GM21576 (cell line): ENCODE data around the gene MESP2.
"Not testable (repeated sequence)": the region's sequence is repeated elsewhere in the genome, so short reads cannot be mapped to it uniquely, and the experiment has no call there.

ENCODE experiments used
- ATAC-seq: cut with Tn5 transposase; IDR thresholded peaks from one replicate; pipeline ENCODE4 v1.9.1; 2021; ENCODE audit warnings: mild to moderate bottlenecking, moderate library complexity; ENCODE audit not compliant: unreplicated experiment

MESP2 gene

DNA sequence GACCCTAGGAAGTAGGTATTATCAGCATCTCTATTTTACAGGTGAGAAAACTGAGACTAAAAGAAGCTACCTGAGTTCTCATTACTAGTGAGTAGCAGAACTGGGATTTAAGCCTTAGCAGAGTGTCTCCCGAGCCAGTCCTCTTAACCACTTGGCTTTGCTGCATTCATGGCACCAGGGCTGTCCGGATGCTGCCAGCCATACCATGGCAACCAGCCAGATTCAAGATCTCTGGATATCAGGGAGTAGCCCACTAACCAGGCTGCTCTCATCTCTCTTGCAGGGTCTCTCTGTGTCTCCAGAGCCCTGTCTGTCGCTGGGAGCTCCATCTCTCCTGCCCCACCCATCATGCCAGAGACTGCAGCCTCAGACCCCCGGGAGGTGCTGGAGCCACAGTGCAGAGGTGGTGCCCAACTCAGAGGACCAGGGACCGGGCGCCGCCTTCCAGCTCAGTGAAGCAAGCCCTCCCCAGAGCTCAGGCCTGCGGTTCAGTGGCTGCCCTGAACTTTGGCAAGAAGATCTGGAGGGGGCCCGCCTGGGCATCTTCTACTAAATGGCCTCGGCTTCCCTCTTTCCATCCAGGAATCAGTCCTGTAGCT, 1.7 kb downstream of the MESP2 start:
- ATAC-seq = no peak

DNA sequence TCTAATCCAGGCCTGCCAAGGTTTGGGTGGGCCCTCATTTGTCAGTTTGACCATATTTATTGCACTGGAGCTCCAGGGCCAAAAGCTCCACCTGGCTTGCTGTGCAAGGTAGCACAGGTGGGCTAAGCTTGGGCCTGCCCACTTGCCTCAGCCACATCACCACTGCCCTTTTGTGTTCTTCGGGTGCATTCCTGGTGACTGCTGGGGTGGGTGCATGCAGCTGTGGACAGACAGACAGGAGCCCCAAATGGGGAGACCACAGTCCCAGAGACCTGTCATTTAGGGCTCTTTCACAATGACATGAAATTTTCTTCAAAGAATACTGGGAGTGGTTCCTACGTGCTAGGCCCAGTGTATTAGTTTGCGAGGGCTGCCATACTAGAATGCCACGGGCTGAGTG, 2.7 kb downstream of the MESP2 start:
- ATAC-seq = no peak

DNA sequence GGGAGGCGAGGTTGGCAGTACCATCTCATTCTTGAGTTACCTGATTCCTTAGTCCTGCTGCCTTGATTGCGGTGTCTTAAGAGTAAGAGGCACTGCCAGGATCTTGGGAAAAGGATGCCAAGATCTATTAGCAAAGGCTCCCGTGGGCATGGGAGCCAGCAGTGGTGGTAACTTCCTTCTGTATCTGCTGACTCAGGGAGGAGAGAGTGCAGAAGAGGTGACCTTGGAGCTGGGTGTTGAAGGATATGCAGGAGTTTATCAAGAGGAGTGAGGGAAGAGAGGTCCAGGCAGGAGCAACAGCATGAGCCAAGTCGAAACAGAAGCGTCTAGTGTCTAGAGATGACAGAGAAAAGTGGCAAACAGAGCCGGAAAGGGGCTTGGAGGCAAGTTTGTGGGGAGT, 4.5 kb downstream of the MESP2 start:
- no peak for ATAC-seq

DNA sequence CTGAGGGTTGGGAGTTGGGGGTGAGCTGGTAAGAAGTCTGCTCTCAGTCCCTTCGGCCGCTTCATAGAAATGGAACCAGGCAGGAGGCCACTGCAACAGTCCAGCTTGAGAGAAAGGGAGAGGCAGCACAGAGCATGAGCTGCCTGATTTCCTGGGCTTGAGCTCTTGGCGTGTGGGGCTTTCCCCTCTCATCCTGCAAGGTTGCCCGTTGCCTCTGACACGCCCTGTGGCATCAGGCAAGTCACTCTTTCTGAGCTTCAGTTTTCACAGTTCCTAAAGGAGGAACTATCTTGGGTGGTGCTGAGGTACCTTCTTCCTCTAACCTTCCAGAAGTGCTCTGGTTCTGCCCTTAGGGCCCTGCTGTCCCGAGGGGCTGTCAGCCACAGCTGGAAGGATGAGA, 4.9 kb downstream of the MESP2 start:
- ATAC-seq = no peak

DNA sequence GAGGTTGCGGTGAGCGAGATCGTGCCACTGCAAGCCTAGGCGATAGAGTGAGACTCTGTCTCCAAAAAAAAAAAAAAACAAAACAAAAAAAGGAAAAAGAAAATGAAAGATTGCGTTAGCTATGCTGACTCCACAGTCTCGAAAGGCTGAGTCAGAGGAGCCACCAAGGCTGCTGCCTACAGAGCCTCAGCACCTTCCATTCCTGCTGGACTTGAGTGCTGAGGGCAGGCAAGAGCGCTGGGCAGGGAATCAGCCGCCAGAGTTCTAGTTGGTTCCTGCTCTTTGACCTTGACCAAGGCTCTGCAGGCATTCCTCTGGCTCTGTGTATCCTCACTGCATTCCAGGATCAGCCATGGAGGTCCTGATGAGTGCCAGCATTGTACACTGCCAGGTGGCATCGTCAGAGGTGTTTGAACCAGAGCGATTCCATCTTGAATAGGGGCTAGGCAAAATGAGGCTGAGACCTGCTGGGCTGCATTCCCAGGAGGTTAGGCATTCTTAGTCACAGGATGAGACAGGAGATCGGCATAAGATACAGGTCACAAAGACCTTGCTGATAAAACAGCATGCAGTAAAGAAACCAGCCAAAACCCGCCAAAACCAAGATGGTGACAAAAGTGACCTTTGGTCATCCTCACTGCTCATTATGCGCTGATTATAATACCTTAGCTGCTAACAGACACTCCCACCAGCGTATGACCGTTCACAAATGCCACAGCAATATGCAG, 5.9 kb downstream of the MESP2 start:
- no peak for ATAC-seq

DNA sequence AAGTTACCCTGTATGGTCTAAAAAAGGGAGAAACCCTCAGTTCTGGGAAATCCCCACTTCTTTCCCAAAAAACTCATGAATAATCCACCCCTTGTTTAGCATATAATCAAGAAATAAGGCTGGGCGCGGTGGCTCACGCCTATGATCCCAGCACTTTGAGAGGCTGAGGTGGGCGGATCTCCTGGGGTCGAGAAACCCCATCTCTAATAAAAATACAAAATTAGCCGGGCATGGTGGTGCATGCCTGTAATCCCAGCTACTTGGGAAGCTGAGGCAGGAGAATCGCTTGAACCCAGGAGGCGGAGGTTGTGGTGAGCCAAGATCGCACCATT, 6.5 kb downstream of the MESP2 start:
- not testable (repeated sequence) for ATAC-seq

DNA sequence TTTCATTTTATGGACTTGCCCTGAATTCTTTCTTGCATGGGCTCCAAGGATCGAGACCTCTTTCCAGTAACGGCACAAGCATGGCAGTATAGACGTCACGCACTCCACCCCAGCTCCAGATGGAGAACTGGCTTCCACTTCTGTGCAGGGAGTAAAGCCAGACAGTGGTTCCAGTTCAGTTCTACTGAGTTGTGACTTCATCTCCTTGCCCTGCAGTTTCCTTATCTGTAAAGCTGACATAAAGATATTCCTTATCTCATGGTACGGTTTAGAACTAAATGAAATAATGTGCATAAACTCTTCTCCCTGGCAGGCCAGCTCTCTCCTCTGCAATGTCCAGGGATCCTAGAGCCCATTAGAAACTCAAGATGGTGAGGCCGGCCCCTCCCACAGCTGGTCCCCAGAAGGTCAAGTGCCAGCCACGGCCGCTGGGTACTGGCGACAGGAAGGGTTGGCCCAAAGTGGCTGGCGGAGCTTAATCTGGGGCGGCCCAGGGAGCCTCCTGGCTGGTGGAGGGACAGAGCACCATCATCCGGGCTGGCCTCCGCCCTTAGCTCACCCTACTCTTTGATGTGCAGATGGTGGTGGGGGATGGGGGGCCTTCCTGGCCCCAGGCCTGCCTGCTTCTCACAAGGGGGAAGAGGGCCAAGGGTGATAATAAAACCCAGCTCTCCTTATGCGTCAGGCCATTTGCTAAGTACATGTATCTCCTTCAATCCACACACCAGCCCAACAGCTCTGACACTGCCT, 7.2 kb downstream of the MESP2 start:
- ATAC-seq = no peak

DNA sequence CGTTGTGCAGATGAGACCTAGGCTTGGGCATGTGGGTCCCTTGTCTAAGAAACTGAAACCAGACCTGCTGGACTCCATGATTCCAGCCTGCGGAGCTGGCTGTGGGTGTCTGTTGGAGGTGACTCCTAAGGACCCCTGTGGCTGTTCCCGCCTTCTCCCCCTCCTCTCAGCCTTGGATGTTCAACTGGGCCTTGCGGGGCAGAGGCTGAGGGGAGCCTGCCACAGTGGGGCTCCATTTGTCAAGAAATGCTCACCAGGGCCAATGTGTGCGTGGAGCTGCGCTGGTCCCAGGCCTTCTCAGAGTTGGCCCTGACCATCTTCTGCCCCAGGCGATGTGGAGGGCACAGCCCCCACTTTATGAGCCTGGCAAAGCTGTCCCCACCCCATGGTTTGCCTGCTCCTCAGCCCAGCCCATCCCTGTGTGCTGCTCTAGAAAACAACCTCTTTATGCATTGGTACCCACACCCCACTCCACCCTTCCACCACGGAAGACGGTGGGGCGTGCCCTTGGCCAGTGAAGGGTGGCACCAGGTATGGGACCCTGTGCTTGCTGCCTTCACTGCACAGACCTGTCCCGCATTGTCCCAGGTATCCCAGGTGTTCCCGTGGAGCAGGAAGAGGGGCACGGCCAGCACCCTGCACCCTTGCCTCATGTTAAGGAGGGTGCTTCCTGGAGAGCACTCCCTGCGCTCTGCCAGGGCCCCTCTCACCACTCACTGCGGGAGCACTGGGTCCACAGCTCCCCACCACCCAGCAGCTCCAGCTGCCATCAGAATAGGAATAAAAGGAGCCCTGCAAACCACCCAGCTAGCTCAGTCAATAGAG, 7.9 kb downstream of the MESP2 start:
- ATAC-seq = no peak

DNA sequence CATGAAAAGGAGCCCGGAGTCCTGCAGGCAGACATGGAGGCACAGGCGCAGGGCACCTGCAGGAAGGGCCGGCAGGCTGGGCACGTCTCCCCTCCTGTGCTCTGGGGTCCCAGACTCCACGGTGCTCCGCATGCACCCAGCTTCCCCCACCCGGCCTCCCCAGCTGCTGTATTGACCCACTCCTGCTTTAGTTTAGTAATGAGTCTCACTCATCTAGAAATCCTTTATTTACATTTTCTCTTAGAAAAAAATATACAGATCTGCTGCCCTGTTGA, 8.5 kb downstream of the MESP2 start:
- no peak for ATAC-seq

DNA sequence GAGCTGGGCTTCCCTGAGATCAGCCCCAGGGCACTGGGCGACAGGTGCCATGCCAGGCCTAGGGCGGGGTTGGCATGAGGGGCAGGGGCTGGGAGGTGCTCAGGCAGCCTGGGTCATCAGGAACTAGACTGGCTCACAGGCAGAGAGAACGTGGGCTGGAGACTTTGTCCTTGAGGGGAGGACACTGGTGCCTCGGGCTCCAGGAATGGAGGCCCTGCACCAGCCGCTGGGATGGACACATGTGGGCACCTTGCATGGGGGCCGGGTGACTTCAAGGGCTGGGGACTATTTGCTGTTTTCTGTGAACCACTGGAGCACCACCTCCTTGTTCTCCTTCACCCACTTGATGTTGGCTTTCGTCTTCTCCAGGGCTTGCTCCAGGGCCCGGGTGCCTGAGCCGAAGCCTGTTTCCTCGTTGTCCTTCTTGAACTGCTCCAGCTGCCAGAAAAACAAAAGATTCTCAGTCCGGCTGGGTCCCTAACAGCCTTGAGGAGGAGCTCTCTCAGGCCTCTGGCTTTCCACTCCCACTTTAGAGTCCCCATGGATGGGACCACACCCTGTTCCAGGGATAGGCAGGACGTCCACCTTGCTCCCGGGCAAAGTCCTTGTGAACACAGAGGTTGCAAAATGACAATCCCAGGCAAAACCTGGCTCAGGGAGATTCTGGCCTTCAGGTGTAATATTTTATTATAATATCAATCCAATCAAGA, 9.1 kb downstream of the MESP2 start:
- no peak for ATAC-seq

DNA sequence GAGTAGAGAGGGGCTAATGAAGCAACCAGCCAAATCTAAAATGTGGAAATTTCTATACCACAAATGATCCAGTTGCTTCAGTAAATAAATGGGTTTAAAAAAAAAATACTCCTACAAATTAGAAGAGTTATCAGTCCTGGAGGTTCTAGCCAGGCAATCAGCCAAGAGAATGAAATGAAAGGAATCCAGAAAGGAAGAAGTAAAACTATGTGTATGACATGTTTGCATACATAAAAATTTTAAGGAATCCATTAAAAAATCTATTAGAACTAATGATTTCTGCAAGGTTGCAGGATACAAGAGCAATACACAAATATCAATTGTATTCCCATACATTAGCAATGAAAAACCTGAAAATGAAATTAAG, 9.6 kb downstream of the MESP2 start:
- no peak for ATAC-seq

DNA sequence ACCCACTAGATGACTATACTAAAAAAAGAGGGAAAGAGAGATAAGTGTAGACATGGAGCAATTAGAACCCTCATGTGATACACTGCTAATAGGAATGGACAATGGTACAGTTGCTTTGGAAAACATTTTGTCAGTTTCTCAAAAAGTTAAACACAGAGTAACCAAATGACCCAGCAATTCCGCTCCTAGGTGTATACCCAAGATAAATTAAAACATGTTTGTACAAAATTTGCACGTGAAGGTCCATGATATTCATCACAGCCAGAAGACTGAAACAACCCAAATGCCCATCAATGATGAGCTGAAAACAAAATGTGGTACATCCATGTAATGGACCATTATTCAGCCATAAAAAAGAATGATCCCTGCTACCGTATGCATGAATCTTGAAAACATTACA, 11.8 kb downstream of the MESP2 start:
- no peak for ATAC-seq

DNA sequence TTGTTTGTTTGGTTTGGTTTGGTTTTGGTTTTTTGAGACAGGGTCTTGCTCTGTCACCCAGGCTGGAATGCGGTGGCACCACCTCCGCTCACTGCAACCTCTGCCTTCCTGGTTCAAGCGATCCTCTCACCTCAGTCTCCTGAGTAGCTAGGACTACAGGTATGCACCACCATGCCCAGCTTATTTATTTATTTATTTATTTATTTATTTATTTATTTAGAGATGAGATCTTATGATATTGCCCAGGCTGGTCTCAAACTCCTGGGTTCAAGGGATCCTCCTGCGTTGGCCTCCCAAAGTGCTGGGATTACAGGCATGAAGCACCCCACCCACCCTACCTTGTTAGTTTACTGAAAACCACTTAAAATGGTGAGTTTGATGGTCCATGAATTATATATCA, 12.5 kb downstream of the MESP2 start:
- not testable (repeated sequence) for ATAC-seq

DNA sequence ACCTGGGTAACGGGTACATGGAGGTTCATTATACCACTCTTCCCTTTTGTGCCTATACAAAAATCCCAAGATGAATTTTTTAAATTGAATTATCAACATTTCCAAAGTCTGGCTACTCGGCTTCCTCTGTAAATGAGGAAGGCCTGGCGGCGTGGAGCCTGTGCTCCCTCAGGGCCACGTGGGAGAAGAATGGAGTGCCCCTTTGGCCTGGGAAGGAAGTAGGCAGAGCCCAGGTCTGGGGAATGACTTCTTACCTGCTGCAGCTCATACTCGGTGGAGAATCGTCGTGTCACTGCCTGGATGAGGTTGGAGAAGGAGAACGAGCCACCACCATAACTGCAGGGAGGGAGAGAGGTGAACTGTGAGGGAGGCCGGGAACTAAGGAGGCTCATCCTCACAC, 14.1 kb downstream of the MESP2 start:
- ATAC-seq = no peak

DNA sequence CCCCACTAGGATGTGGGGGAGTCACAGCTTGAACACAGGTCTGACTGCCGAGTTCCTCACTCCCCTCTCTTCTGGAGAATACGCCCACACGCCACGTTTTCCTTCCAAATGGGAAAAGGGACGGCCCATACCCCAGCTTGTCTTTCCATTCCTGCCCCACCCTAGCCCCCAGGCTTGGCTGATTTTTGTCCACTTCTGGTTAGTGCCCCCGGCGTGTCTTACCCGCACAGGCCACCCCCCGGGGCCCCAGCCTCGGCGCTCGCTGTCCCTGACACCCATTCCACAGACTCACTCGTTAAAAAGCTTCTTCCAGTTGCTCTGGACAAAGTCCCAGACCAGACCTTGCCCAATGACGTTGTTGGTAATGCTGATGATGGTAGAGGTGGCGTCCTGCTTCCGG, 14.5 kb downstream of the MESP2 start:
- no peak for ATAC-seq

DNA sequence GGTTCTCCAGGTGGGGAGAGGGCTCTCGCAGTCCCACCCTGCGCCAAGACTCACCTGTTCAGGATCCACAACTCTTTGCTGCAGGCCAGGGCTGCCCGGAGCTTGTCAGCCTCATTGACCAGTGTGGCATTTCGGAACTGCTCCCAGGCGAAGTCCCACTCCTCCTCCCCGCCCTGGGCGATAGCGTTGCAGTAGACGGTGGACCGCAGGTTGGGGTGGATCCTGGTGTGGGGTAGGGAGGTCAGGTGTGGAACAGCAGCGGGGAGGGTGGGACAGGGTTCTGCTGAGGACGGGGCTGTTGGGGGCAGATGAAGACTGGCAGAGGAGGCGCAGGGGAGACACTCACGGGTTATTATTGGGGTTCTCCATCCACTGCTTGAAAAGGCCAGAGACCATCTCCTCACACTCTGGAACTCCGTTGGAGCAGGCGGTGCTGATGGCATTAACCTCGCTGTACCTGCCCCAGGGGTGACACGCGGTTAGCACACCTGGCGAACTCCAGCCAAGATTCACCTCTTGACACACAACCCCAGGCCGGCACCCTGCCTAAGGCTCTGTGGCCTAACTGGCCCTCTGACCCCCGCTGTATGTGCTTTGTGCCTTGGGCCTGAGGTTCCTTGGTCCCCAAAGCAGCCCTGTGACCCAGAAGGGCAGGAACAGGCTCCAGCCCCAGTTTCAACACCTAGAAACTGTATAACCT, 16.1 kb downstream of the MESP2 start:
- ATAC-seq = no peak

DNA sequence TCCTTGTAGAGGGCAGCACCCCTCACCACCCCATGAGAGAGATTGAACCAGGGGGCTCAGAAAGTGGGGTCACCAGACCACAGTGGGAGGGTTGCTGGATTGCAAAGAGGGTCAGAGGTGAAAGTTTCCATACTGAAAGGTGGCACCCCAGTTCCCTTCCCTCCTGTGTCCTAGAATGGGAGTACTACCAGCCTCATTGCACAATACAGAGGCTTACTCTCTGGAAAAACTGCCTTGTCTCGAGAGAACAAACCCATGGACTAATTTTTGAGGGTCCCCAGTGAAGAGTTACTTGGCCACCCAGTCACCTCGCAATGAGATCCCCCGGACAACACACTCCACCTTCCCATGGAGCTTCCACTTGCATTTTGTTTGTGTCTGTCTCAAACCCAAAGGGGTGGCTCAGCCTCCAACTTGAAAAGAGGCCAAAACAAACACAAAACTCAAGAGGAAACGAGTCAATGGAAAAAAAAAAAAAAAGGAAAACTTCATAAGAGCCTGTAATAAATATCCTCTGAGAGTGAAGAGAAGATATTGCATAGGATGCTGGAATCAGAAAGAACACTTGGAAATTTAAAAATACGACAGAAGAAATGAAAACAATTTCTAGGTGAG, 18.6 kb downstream of the MESP2 start:
- ATAC-seq = no peak

DNA sequence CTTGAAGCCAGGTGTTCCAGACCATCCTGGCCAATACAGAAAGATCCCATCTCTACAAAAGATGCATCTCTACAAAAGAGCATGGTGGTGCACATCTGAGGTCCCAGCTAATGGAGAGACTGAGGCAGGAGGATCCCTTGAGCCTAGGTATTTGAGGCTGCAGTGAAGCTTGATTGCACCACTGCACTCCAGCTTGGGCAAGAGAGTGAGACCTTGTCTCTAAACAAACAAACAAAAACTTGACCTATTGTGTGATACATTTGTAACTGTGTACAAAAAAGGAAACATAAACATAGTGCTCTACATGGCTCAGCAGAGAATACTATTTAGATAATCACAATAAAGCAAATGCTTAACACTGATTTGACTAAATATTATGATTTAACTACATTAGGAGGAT, 19.9 kb downstream of the MESP2 start:
- no peak for ATAC-seq

DNA sequence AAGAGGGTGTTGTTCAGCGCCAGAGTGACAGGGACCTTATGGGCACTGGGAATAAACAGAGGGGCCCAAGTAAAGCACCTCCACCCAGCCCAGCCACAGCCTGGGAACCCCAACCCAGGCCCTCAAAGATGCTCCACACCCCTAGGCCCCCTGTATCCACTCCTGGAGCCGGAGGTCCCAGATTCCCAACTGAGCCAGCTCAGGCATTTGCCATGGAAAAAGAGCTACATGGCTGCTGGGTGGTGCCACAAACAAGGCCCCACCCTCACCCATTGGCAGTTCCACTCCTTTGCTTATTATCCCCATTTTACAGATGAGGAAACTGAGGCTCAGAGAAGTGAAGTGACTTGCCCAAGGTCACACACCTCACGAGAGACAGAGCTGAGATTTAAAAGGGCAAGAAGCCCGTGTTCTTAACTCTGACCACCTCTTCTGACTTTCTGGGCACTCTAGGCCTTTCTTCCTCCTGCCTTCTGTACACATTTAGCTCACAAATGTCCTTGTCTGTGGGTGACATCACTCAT, 21.6 kb downstream of the MESP2 start:
- no peak for ATAC-seq
